SU-DHL-6 (cell line): Measurements from ENCODE around the gene SLCO3A1.
"Not testable (repeated sequence)": the region's sequence is repeated elsewhere in the genome, so short reads cannot be mapped to it uniquely, and the experiment has no call there.

ENCODE experiments used
- H2AFZ ChIP-seq: fragments of 200-600 bp; sonication (generic); 2 replicates; pipeline ENCODE4 v1.6.1; 2014; ENCODE audit warnings: low read depth, mild to moderate bottlenecking, moderate library complexity, mixed read lengths, antibody characterized with exemption, low read length; ENCODE audit not compliant: severe bottlenecking
- H3F3A ChIP-seq: fragments of 200-600 bp; shearing (Covaris generic); 2 replicates; pipeline ENCODE4 v1.6.0; 2016; ENCODE audit warnings: antibody characterized with exemption, mild to moderate bottlenecking; ENCODE audit not compliant: insufficient read depth
- H3K27ac ChIP-seq: fragments of 200-600 bp; sonication (generic); 2 replicates; pipeline ENCODE4 v1.5.1; 2016; ENCODE audit warnings: low read depth, mild to moderate bottlenecking, low read length, moderate library complexity, mixed read lengths
- H3K27me3 ChIP-seq: fragments of 200-600 bp; sonication (generic), shearing (Covaris generic); 2 replicates; pipeline ENCODE4 v1.6.0; 2014; ENCODE audit warnings: mild to moderate bottlenecking, low read length
- H3K36me3 ChIP-seq: fragments of 200-600 bp; sonication (generic); 2 replicates; pipeline ENCODE4 v1.6.1; 2014; ENCODE audit warnings: mild to moderate bottlenecking, low read length, mixed read lengths
- H3K4me2 ChIP-seq: fragments of 300-600, 200-600 bp; shearing (Covaris generic), sonication (generic); 2 replicates; pipeline ENCODE4 v1.6.0; 2014; ENCODE audit warnings: low read length, low read depth, mild to moderate bottlenecking; ENCODE audit not compliant: poor library complexity, severe bottlenecking
- H3K4me3 ChIP-seq: fragments of 200-600 bp; sonication (generic); 2 replicates; pipeline ENCODE4 v1.5.1; 2014; ENCODE audit warnings: antibody characterized with exemption, low read length, mild to moderate bottlenecking, mixed read lengths; ENCODE audit not compliant: insufficient read depth, poor library complexity, severe bottlenecking
- H3K79me2 ChIP-seq: fragments of 200-600 bp; sonication (generic); 2 replicates; pipeline ENCODE4 v1.6.1; 2014; ENCODE audit warnings: mild to moderate bottlenecking, low read length, moderate library complexity; ENCODE audit not compliant: insufficient read depth
- H3K9ac ChIP-seq: fragments of 200-600 bp; sonication (generic); 2 replicates; pipeline ENCODE4 v1.7.0; 2014; ENCODE audit warnings: mild to moderate bottlenecking, low read length
- H3K9me2 ChIP-seq: fragments of 200-600 bp; sonication (generic); replicated peaks from 2 replicates; pipeline ENCODE4 v1.6.1; 2014; ENCODE audit warnings: low read length; ENCODE audit not compliant: insufficient read depth
- H3K9me3 ChIP-seq: fragments of 200-600 bp; sonication (generic); 2 replicates; pipeline ENCODE4 v1.6.1; 2014; ENCODE audit warnings: low read length, mixed read lengths; ENCODE audit not compliant: insufficient read depth
- H4K20me1 ChIP-seq: fragments of 200-600 bp; sonication (generic); 2 replicates; pipeline ENCODE4 v1.6.1; 2014; ENCODE audit warnings: low read depth, mild to moderate bottlenecking, antibody characterized with exemption, low read length, moderate library complexity, mixed read lengths
- CTCF ChIP-seq: fragments of 200-600 bp; sonication (generic); IDR thresholded peaks from one replicate; pipeline ENCODE4 v1.5.1; 2017; ENCODE audit warnings: antibody characterized with exemption, mild to moderate bottlenecking, low read length, moderate library complexity; ENCODE audit not compliant: insufficient read depth, poor library complexity, severe bottlenecking
- EZH2phosphoT487 ChIP-seq: fragments of 200-600 bp; sonication (generic), shearing (Covaris generic); conservative IDR thresholded peaks from 2 replicates; pipeline ENCODE4 v1.6.1; 2018; ENCODE audit warnings: mild to moderate bottlenecking, antibody characterized with exemption, low read length, moderate library complexity, mixed read lengths

SLCO3A1 gene

GRCh38 chr15:92197746-92198145, 344.2 kb downstream of the SLCO3A1 start:
- no peaks in the 10 kb centered on the region for H4K20me1 ChIP-seq

GRCh38 chr15:92200891-92201290, 347.4 kb downstream of the SLCO3A1 start:
- Histone ChIP-seq H2AFZ (no peak overlapping the region), H3K36me3 (no peaks in the 10 kb centered on the region), H3K4me2 (no peak overlapping the region), H4K20me1 (no peaks in the 10 kb centered on the region), H3K9me2 (no peaks in the 10 kb centered on the region), H3K9me3 (no peaks in the 10 kb centered on the region), H3K79me2 (no peaks in the 10 kb centered on the region), H3K27ac (no peak overlapping the region), H3K9ac (no peak overlapping the region), H3K27me3 (no peaks in the 10 kb centered on the region), H3K4me3 (no peak overlapping the region), H3F3A (no peaks in the 10 kb centered on the region)
- no peak for TF ChIP-seq CTCF

More at GRCh38 chr15:92197746-92198145, 344.2 kb downstream of the SLCO3A1 start:
- no peak overlapping the region for H3K4me3 ChIP-seq
- TF ChIP-seq EZH2phosphoT487 = no peak
- TF ChIP-seq CTCF = no peak
- H3K9me3 ChIP-seq = no peaks in the 10 kb centered on the region
- H3K27me3 ChIP-seq = no peaks in the 10 kb centered on the region
- no peaks in the 10 kb centered on the region for H3K36me3 ChIP-seq
- H3K9ac ChIP-seq = no peak overlapping the region
- no peaks in the 10 kb centered on the region for H3F3A ChIP-seq
- no peaks in the 10 kb centered on the region for H3K79me2 ChIP-seq
- no peak overlapping the region for H2AFZ ChIP-seq
- no peak overlapping the region for H3K4me2 ChIP-seq
- H3K9me2 ChIP-seq = no peaks in the 10 kb centered on the region
- no peak overlapping the region for H3K27ac ChIP-seq

GRCh38 chr15:92205255-92205739, 351.8 kb downstream of the SLCO3A1 start:
- Histone ChIP-seq H3K9me2 (no peaks in the 10 kb centered on the region), H3K27me3 (no peaks in the 10 kb centered on the region)

GRCh38 chr15:92207601-92208000, 354.1 kb downstream of the SLCO3A1 start:
- not testable (repeated sequence) for H4K20me1 ChIP-seq, H3K27ac ChIP-seq, H3K9me3 ChIP-seq, H3K79me2 ChIP-seq, H3F3A ChIP-seq, H3K9me2 ChIP-seq, H3K9ac ChIP-seq, H3K4me2 ChIP-seq, H3K36me3 ChIP-seq, H3K4me3 ChIP-seq, H2AFZ ChIP-seq, H3K27me3 ChIP-seq

More at GRCh38 chr15:92205255-92205739, 351.8 kb downstream of the SLCO3A1 start:
- Histone ChIP-seq H3K9me3 (no peaks in the 10 kb centered on the region), H3K36me3 (no peaks in the 10 kb centered on the region), H3K79me2 (no peaks in the 10 kb centered on the region), H4K20me1 (no peaks in the 10 kb centered on the region), H3K4me3 (no peak overlapping the region), H2AFZ (no peak overlapping the region), H3K27ac (no peak overlapping the region), H3K4me2 (no peak overlapping the region), H3F3A (no peaks in the 10 kb centered on the region), H3K9ac (no peak overlapping the region)
- TF ChIP-seq CTCF (no peak), EZH2phosphoT487 (no peak)
